HG03095 (cell line): ENCODE measurements around the gene XIST.
"Not testable (repeated sequence)": the region's sequence is repeated elsewhere in the genome, so short reads cannot be mapped to it uniquely, and the experiment has no call there.

Experiments
- ATAC-seq: cut with Tn5 transposase; IDR thresholded peaks from one replicate; pipeline ENCODE4 v1.9.1; 2021; ENCODE audit warnings: moderate library complexity; ENCODE audit not compliant: unreplicated experiment

XIST gene

DNA sequence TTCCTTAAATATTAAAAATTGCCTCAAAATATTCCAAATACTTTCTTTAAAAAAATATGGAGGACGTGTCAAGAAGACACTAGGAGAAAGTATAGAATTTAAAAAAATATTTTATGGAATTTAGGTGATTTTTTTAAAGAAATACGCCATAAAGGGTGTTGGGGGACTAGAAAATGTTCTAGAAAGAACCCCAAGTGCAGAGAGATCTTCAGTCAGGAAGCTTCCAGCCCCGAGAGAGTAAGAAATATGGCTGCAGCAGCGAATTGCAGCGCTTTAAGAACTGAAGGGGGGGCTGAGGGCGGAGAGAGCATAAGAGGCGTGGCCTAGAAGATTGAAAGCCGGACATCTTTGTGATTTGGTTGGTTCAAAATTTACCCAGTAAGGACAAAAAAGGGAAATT is at the start of gene XIST:
TSS of gene XIST (minus strand) at position 248 of the 400 bp plus-strand sequence.
- peak; percentile 28 for ATAC-seq

DNA sequence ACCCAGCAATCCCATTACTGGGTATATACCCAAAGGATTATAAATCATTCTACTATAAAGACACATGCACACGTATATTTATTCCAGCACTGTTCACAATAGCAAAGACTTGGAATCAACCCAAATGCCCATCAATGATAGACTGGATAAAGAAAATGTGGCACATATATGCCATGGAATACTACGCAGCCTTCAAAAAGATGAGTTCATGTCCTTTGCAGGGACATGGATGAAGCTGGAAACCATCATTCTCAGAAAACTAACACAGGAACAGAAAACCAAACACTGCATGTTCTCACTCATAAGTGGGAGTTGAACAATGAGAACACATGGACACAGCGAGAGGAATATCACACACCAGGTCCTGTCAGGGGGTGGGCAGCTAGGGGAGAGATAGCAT is 45.8 kb upstream of the XIST start:
- not testable (repeated sequence) for ATAC-seq

DNA sequence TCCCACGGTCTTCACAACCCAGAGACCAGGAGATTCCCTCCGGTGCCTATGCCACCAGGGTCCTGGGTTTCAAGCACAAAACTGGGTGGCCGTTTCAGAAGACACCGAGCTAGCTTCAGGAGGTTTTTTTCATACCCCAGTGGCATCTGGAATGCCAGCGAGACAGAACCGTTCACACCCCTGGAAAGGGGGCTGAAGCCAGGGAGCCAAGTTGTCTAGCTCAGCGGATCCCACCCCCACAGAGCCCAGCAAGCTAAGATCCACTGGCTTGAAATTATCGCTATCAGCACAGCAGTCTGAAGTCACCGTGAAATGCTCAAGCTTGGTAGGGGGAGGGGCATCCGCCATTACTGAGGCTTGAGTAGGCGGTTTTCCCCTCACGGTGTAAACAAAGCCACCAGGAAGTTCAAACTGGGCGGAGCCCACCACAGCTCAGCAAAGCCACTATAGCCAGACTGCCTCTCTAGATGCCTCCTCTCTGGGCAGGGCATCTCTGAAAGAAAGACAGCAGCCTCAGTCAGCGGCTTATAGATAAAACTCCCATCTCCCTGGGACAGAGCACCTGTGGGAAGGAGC is 40.1 kb upstream of the XIST start:
- ATAC-seq, result not testable (repeated sequence)

DNA sequence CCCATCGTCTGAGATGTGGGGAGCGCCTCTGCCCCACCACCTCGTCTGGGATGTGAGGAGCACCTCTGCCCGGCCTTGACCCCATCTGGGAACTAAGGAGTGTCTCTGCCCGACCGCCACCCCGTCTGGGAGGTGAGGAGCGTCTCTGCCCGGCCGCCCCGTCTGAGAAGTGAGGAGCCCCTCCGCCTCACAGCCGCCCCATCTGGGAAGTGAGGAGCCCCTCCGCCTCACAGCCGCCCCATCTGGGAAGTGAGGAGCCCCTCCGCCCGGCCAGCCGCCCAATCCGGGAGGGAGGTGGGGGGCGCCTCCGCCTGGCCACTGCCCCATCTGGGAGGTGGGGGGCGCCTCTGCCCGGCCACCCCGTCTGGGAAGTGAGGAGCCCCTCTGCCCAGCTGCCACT is 29.7 kb upstream of the XIST start:
- ATAC-seq, result not testable (repeated sequence)

DNA sequence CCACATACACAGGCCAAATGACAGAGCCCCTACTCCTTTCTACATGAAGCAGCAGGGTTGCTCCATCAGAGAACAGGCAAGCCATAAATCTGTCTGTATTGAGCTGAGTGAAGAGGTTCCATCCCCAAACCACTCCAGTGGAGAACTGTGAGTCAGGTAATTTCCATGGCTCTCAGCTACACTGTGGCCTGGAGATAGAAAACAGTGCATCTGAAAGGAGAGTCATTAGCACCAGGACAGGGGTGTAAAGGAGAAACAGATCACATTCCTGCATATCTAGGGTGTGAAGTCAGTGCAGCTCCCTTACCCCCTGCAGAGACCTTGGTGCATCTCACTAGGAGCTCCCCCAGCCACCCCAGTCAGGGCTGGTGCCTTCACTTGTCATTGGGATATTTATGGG is 25.2 kb upstream of the XIST start:
- ATAC-seq, result no peak

DNA sequence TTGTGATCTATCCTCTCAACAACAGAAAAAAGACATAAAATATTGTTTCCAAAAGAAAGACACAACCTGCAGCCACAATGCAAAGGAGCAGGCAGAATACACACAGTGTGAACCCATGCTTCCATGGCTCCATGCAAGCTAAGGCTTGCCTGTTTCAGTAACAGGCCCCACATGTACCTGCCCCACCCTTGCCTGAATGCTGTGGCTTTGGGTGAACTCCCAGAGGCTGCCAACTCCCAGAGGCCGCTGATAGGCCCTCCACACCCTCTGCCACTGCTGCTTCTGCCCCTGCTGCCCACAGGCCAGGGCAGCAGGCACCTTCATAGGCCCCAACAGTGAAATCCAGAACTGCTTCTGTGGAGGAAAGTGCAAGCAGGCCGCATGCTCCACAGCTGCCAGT is 24.4 kb upstream of the XIST start:
- ATAC-seq, result no peak

DNA sequence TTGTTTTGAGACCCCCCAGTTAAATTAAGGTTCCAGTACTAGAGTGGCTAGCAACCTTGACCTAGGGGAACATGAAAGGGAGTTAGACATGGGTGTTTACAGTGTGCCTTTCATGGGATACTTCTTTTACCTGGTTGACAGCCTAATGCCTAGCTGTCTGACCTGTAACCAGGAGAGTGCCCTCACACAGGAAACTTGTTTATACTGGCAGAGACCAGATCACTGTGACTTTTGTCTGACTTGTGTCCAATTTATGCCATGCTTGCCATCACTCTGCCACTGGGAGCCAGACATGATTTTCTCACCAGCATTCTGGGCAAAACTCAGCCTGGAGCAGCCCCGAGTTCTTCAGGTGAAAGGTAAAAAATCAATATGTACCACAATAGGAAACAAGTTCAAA is 16.4 kb upstream of the XIST start:
- no peak for ATAC-seq

DNA sequence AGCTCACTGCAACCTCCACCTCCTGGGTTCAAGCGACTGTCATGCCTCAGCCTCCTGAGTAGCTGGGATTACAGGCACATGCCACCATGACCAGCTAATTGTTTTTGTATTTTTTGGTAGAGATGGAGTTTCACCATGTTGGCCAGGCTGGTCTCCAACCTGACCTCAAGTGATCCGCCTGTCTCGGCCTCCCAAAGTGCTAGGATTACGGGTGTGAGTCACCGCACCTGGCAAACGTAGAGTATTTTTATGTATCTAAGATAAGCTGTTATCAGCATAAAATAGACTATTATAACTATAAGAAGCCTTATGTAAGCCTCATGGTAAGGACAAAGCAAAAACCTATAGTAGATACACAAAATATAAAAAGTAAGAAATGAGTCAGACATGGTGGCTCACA is 14.6 kb upstream of the XIST start:
- no peak for ATAC-seq

DNA sequence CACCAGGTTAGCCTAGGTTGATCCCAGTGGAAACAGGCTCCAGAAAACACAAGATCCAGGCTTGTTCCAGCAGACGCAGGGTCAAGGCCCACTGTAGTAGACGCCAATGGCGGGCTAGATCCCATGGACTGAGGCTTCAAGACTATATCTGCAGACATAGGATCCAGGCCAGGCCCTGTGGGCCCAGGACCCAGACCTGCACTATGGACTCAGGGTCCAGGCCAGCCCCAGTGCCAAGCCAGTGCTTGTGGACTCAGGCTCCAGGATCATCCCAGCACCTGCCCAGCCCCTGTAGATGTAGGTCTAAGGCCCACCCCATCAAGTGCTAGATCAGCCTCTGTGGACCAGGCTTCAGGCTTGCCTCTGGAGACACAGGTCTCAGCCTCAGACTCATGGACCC is 11.3 kb upstream of the XIST start:
- ATAC-seq, result no peak

DNA sequence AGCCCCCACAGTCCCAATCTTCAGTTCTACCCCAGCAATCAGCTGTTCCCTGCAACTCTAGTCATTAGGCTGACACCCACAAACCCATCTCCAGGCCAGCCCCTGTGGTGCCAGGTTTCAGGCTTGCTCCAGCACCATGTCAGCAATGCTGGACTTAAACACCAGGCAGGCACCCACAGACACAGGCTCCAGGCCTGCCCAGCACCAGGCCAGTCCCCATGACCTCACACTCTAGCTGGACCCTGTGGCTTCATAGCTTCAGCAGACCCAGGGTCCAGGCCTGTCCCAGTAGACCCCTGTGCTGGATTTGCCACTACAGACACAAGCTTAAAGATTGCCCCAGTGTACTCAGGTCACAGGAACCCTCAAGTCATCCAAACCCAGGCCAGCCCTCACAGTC is 10.8 kb upstream of the XIST start:
- no peak for ATAC-seq

DNA sequence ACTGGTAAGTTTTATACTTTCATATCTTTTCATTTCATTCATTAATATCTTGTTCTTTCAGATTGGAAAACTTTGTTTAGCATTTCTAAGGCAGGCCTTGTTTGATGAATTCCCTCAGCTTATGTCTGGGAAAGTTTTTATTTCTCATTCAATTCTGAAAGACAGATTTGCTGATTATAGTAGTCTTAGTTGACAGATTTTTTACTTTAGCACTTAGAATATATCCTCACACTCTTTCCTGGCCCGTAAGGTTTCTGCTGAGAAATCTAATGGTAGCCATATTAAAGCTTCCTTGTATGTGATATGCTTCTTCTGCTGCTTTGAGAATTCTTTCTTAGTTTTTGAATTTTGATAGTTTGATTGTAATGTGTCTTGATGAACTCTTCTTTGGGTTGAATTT is 7.1 kb upstream of the XIST start:
- ATAC-seq, result no peak

DNA sequence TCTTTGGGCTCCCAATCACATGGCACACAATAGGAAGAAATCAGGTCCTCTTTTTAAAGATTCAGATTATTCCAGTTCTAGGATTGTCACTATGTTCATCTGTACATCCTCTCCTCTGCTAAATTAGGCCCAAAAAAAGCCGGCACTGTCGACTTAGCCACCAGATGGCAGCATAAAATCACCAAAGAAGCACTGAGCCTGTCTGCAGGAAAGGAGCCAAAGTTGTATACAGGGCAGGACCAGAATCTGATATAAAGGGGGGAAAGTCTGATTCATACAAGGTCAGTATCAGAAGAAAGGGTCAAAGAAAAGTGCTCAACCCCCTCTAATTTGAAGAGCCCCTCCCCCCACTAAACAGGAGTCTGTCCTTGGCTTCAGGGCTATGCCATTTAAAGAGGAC is 3.0 kb upstream of the XIST start:
- no peak for ATAC-seq

DNA sequence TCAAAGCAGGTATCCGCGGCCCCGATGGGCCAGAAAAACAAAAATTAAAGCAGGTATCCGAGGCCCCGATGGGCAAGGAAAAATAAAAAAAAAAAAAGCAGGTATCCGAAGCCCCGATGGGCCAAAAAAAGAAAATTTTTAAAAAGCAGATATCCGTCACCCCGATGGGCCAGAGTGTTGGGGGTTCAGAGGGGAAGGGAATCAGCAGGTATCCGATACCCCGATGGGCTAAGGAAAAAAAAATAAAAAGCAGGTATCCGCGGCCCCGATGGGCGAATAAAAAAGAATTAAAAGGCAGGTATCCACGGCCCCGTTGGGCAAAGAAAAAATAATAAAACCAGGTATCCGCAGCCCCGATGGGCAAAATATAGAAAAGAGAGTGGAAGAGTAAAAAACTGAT is 492 bp downstream of the XIST start:
- no peak for ATAC-seq

DNA sequence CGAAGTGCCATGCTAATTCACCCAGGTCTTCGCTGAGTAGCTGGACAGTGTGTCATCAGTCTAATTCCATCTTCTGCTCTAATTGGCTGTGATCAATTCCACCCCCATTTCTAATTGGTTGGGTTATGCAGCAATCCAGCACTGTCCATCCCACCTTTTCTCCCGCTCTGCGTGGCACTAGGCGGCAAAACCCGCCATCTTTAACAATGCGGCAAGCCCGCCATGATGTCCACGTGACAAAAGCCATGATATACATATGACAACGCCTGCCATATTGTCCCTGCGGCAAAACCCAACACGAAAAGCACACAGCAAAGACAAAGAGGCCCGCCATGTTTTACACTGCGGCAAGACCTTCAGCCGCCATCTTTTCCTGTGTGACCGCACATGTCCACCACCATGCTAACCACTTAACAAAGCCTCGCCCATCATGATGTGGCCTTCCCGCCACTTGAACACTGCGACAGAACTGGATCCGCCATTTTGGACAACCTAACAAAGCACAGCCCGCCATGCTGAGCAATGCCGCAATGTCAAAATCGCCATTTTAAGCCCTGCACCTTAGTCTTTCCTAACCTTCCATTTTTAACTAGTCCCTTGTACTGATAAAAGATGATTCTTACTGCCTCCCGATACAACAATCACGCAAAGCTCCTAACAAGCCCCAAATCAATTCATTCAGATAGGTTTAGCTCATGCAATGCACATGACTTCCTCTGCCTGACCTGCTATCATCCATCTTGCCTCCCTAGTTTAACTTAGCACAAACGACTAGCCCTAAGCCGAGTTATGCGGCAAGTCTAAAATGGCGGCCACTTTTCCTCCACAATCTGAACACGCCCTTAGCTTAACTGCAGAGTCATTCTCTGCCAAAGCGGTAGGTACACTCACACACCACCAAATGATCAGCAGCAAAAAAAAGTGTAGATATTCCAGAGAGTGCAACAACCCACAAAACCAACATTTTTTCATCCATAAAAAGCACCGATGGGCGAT is 1.2 kb downstream of the XIST start:
- peak; percentile 79 for ATAC-seq

DNA sequence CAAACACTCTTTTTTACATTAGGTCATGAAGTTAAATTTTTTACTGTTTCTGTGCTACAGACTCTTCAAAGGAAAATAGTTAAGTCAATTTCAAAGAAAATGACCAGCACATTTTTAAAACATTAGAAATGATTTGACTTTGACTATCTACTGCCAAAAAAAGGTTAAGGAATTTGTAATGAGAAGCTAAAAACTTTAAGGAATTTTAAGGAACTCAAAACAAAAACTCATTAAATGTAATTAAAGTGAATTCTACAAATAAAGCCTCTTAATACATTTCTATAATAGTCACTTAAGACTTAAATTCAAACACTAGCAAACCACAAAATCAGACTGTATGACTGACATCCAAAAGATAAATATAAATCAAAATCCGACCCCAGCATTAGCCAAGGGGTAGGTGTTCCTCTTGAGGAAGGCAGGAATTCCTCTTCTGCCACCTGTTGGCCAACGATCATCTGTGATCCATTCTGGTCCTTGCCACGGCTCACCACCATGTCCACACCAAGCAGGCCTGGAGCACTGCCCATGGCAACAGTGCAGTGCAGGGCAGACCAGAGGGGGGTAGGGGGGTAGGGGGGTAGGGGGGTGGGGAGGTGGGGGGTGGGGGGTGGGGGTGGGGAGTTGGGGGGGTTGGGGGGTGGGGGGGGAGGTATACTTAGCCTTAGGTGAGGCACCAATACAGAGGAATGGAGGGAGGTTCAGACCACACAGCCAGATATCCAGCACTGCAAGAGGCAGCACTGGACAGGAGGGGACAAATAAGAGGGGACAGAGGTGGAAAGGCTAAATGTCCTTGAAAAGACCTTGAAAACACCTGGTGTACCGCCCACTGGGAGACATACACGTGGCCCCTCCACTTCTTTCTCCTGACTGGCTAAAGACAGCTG is 2.1 kb downstream of the XIST start:
- no peak for ATAC-seq

DNA sequence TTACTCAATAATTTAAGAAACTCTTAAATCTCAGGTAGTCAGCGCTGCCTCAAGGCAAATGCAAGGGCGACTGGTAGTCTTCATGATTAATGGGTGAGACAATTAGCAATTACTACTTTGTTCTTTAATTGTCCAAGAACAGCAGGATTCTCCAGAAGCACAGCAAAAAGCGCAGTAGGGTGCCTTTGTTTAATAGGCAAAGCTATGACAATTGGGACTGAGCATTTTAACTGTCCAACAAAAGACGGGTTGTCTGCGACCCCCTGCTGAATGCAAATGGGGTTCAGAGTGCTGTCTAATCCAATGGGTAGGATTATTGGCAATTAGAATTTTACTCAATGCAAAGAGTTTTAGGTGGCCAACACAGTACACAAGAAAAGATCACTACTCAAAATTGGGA is 3.4 kb downstream of the XIST start:
- no peak for ATAC-seq

DNA sequence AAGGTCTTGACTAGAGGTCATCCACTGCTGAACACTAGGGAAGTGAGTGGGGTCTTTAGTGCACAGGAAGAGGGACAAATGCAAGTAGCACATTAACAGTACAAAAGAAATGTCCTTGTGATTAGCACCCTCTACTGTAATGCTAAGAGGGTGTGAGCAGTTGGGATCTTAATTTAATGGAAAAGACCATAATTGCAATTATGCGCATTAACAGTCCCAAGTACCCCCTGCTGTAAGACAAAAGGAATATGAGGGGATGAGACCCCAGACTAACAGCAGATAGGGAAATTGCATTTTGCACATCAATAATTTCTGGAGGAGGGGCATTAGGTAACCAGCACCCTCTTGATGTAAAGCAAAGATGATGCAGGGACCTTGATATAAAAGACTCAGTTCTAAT is 4.5 kb downstream of the XIST start:
- ATAC-seq, result no peak

DNA sequence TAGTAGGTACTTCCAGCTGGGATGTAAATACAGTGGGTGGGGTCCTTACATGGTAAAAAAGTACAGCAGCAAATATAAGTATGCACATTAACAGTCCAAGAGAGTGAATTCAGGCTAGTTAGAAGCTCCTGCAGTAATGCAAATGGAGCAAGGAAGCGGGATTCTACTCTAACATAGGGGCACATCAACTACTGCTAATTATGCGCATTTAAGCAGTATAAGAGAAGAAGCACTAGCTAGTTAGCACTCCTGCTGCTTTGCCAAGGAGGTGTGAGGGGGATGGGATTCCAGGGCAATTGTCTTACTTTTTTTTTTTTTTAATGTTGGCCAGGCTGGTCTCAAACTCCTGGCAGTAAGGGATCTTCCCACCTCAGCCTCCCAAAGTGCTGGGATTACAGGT is 5.4 kb downstream of the XIST start:
- ATAC-seq, result no peak

DNA sequence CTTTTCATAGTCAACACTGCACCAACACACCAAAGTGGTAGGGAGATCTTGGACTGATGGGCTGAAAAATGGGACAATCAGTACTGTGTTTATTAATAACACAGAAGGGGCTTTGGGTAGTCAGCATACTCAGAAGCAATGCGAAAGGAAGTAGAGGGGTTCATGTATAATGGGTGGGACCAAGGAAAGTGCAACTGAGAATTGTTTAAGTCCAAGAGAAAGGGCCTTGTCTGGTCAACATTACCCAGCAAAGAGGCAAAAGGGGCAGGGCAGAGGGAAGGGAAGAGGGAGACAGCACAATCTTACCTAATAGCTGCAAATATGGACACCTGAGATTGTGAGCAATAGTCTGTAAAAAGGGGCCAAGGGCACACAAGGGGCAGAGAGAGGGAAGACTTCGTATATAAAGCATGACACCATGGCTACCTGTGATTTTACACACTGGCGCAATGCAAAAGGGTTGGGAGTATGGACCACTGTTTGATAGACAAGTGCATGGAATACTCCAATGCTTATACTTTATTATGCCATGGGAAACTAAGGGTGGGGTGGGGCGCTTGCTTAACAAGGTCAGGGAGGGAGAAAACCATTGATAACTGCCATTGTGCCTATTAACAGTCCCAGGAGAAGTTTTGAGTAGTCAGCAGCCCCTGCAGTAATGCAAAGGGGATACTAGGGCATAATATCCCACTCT is 9.8 kb downstream of the XIST start:
- ATAC-seq, result no peak

DNA sequence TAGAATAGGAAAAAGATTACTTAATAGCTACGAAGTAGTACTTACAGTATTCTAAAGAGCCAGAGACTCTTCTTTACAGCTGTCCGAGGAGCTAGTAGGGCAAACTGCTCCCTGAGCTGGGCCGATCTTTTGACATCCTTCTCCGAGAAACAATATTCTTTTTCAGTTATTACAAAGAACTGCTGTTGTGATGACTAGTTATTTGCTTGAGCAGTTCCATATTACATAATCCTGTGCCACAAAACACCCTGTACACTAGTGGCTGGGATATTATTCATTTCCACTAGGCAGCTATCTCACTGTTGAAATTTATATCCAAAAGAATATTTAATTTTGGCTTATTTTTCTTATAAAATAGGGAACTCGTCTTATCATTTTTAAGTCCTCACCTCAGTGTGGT is 11.2 kb downstream of the XIST start:
- ATAC-seq, result no peak
